Kidney (tissue), 14 donors: ENCODE measurements around the gene SH3BP5L. TPM values are rescaled to one million over a fixed set of nuclear protein-coding genes. Genes with fewer than 3 reads are reported as not detected.

Experiments
- DNase-seq, 5 donors: peaks; one replicate each; pipeline ENCODE4 v3.0.0-alpha.2; 2013 to 2020
- FAIRE-seq: peaks from 2 replicates; lab custom pipeline; 2012; peaks lifted over from hg19 to GRCh38; lab: Jason Lieb, UNC
- H3K27ac ChIP-seq, 2 donors: one replicate each; pipeline ENCODE4 v1.7.0; 2013; ENCODE audit warnings: low read depth in 2 of 2, low read length in 2 of 2, inconsistent platforms in 1 of 2
- H3K27me3 ChIP-seq: one replicate; pipeline ENCODE4 v1.7.1; 2013; ENCODE audit warnings: low read length, inconsistent platforms; ENCODE audit not compliant: control insufficient read depth, insufficient read depth
- H3K36me3 ChIP-seq, 3 donors: one replicate each; pipeline versions ENCODE4 v1.7.0 to v1.7.1; 2013; ENCODE audit warnings: low read length in 3 of 3, control low read depth in 1 of 3, inconsistent platforms in 1 of 3; ENCODE audit not compliant: insufficient read depth in 3 of 3, control insufficient read depth in 2 of 3
- H3K4me1 ChIP-seq, 3 donors: one replicate each; pipeline versions ENCODE4 v1.7.0 to v1.7.1; 2013; ENCODE audit warnings: low read length in 3 of 3, inconsistent platforms in 1 of 3, low read depth in 1 of 3; ENCODE audit not compliant: control insufficient read depth in 2 of 3, insufficient read depth in 2 of 3
- H3K4me3 ChIP-seq, 3 donors: one replicate each; pipeline versions ENCODE4 v1.7.0 to v1.8.1; 2013; ENCODE audit warnings: low read length in 3 of 3, control low read depth in 1 of 3, inconsistent platforms in 1 of 3
- H3K9ac ChIP-seq, 3 donors: one replicate each; pipeline versions ENCODE4 v1.7.0 to v1.7.1; 2013; ENCODE audit warnings: low read length in 3 of 3, control low read depth in 1 of 3, inconsistent platforms in 1 of 3
- H3K9me3 ChIP-seq, 3 donors: one replicate each; pipeline versions ENCODE4 v1.7.0 to v1.7.1; 2013; ENCODE audit warnings: low read length in 3 of 3, control low read depth in 1 of 3, inconsistent platforms in 1 of 3; ENCODE audit not compliant: control insufficient read depth in 2 of 3, insufficient read depth in 1 of 3
- intact Hi-C: fragments of 100-400 bp; cut with DNase I; formaldehyde crosslinking; loops from one replicate; pipeline ENCODE4 v1.11.1; 2022
- polyA plus RNA-seq: library from polyadenylated mRNA; stranded (reverse); fragments of 350-450 nt; fragmentation: Illumina TruSeq; extraction: RNeasy Lipid Tissue Mini Kit (QIAGEN cat#74804); gene quantifications from one replicate; pipeline ENCODE4 v1.2.3, GENCODE V29; 2014; ENCODE audit warnings: low read depth, low replicate concordance; ENCODE audit not compliant: insufficient read depth
- total RNA-seq: library from RNA; stranded (reverse); fragmentation: NEBNext Ultra II Directional; extraction: Animal tissue kit (Norgen Biotek cat#: 25700); gene quantifications from one replicate; pipeline ENCODE4 v1.2.1, GENCODE V29; 2021
- TF ChIP-seq, protein P1 (sequence below): IDR thresholded peaks from 3 replicates; pipeline ENCODE4 v1.5.1; 2012; ENCODE audit warnings: mild to moderate bottlenecking, moderate library complexity, borderline replicate concordance; ENCODE audit not compliant: insufficient read depth; ENCODE audit errors: extremely low read depth
- donor health status: control.
- donor health status: control.
- donor health status: control.
- donor health status: control.
- donor health status: control.
- donor health status: DM: yes; HTN: yes; CAD: no.
- donor health status: Normal renal cell carcinoma (clear cell type).

The SH3BP5L gene
- total and polyA plus RNA-seq, 2 donors from 2014 or later: 16.6 to 24.9 TPM

DNA sequence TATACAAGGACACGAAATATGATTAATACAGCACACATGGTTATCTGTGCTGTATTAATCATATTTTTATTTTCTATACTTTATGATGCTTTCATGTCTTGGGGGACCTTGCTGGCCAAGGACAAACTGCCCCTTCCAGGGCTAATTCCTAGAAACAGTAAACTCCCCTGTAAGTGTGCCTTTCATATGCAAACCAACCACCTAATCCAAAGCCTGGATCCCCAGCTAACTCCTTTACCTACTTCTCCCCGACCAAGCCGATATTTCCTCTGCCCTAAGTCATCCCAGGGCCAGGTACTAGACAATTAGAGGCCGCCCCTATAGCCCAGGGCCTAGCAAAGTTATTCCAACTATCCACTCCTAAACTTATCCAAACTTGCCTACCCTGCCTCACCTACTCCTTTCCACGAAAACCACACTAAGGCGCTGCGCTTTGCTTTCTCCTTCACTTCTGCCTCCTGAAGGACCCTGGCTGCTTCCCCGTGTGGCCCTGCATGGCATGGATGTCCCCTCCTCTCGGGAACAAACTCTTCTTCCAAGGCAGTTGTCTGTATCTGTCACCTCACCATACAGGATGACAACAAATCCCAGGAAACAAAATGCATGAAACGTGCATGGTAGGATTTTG lies 10.2 kb downstream of the SH3BP5L start:
- Histone ChIP-seq H3K4me3 (no peak overlapping the region), H3K27ac (no peak overlapping the region), H3K4me1 (peaks cover 0 to 7% (median 6%) of the 10 kb centered on the region in 3 donors), H3K9ac (no peak overlapping the region), H3K9me3 (no peaks in the 10 kb centered on the region), H3K27me3 (no peaks in the 10 kb centered on the region), H3K36me3 (peaks cover 3 to 35% (median 32%) of the 10 kb centered on the region in 3 donors)
- DNase-seq (no peak), FAIRE-seq (no peak)
- TF ChIP-seq, protein P1, sequence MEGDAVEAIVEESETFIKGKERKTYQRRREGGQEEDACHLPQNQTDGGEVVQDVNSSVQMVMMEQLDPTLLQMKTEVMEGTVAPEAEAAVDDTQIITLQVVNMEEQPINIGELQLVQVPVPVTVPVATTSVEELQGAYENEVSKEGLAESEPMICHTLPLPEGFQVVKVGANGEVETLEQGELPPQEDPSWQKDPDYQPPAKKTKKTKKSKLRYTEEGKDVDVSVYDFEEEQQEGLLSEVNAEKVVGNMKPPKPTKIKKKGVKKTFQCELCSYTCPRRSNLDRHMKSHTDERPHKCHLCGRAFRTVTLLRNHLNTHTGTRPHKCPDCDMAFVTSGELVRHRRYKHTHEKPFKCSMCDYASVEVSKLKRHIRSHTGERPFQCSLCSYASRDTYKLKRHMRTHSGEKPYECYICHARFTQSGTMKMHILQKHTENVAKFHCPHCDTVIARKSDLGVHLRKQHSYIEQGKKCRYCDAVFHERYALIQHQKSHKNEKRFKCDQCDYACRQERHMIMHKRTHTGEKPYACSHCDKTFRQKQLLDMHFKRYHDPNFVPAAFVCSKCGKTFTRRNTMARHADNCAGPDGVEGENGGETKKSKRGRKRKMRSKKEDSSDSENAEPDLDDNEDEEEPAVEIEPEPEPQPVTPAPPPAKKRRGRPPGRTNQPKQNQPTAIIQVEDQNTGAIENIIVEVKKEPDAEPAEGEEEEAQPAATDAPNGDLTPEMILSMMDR: no peak
- intact Hi-C loops: no loop called here

DNA sequence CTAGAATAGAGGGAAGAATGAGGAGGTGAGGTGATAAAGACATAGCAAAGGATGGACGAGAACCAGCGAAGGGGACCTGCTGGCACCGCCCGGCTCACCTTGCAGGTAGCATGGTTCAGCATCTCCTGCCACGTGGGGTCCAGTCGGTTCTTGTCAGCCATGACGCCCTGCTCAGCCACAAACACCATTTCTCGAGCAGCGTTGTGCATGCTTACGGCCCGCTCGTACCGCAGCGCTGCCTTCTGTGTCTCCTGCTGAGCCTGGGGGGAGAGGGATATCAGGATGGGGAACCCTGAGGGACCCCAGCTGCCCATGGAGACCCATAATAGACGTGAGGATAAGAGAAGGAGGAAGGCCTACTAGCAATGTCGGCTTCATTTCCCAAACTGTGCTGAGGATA lies 11.4 kb downstream of the SH3BP5L start:
- DNase-seq (no peak), FAIRE-seq (no peak)
- Histone ChIP-seq H3K4me1 (peaks cover 0 to 7% (median 6%) of the 10 kb centered on the region in 3 donors), H3K27me3 (no peaks in the 10 kb centered on the region), H3K27ac (no peak overlapping the region), H3K9me3 (no peaks in the 10 kb centered on the region), H3K9ac (no peak overlapping the region), H3K4me3 (no peak overlapping the region), H3K36me3 (peaks cover 3 to 35% (median 32%) of the 10 kb centered on the region in 3 donors)
- TF ChIP-seq, protein P1: no peak
- intact Hi-C loops: no loop called here

DNA sequence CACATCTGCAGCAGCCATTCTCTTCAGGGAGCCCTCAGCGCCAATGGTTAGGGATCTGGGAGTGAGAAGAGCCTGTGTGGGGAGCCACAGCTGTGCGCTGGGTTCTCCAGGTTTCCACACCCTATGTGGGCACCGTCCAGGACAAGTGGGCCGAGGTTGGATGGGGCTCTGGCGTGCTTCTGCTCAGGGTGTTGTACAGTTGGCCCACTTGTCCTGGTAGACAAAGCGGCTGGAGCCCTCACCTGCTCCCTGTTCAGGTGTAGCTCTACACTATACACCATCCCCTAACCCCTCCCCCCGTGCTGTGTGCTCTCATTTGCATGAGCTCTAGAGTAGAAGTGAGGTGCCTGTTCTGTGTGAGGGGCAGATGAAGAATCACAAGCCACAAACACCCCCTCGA lies 12.2 kb downstream of the SH3BP5L start:
- Histone ChIP-seq H3K4me1 (peaks cover 0 to 6% (median 1%) of the 10 kb centered on the region in 3 donors), H3K27me3 (no peaks in the 10 kb centered on the region), H3K9me3 (no peaks in the 10 kb centered on the region), H3K36me3 (peaks cover 3 to 35% (median 32%) of the 10 kb centered on the region in 3 donors), H3K9ac (no peak overlapping the region), H3K27ac (no peak overlapping the region), H3K4me3 (no peak overlapping the region)
- intact Hi-C loops: no loop called here
- FAIRE-seq (no peak), DNase-seq (no peak)
- TF ChIP-seq, protein P1: no peak
